ENCODE data around the gene CAPN14.

GRCh38 chr2:31238126-31238905, 21.0 kb upstream of the CAPN14 start:
- TF ChIP-seq POLR2A (IDR thresholded peaks at IDR 0.05) (no peak), POLR2AphosphoS5 (IDR thresholded peaks at IDR 0.05) (no peak), EP300 (IDR thresholded peaks at IDR 0.05; ENCODE audit: low read depth) (no peak)
- TF ChIP-seq, protein P1, sequence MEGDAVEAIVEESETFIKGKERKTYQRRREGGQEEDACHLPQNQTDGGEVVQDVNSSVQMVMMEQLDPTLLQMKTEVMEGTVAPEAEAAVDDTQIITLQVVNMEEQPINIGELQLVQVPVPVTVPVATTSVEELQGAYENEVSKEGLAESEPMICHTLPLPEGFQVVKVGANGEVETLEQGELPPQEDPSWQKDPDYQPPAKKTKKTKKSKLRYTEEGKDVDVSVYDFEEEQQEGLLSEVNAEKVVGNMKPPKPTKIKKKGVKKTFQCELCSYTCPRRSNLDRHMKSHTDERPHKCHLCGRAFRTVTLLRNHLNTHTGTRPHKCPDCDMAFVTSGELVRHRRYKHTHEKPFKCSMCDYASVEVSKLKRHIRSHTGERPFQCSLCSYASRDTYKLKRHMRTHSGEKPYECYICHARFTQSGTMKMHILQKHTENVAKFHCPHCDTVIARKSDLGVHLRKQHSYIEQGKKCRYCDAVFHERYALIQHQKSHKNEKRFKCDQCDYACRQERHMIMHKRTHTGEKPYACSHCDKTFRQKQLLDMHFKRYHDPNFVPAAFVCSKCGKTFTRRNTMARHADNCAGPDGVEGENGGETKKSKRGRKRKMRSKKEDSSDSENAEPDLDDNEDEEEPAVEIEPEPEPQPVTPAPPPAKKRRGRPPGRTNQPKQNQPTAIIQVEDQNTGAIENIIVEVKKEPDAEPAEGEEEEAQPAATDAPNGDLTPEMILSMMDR (IDR thresholded peaks at IDR 0.05) = no peak

All from transverse colon (tissue), 4 donors.